ENCODE measurements around the gene SPAG16.

SPAG16 gene

DNA sequence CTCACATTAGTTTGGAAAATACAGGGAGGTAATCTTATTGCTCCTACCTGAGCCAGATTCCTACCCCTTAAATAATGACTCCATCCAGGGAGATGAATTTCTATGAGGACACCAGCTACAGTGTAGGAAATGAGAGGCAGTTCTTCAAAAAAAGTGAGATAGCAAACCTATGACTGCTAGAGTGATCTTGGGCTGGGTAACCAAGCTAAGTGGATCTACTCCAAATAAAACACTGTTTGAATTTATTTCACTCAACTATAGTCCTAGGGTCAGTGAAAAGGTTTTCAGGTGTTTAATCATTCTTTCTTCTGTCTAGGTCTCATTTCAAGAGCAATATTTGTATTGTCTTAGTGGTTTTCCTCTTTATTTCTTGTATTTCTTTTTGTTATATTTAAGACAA lies 854.5 kb downstream of the SPAG16 start:
- no peak overlapping the region for H2AFZ ChIP-seq (ENCODE audit: low read depth)
- no peaks in the 10 kb centered on the region for H3K79me2 ChIP-seq (ENCODE audit: insufficient read depth, low read depth)
- no peak overlapping the region for H3K27ac ChIP-seq
- no peak overlapping the region for H3K9ac ChIP-seq
- no peaks in the 10 kb centered on the region for H3K36me3 ChIP-seq (ENCODE audit: insufficient read depth)
- H4K20me1 ChIP-seq (ENCODE audit: insufficient read depth), result no peaks in the 10 kb centered on the region
- no peak overlapping the region for H3K4me2 ChIP-seq
- no peak overlapping the region for H3K4me3 ChIP-seq (IDR thresholded peaks at IDR 0.05; ENCODE audit: insufficient read depth, low read depth, low read length)
- H3K27me3 ChIP-seq (ENCODE audit: insufficient read depth, low read depth), result no peaks in the 10 kb centered on the region
- no peaks in the 10 kb centered on the region for H3K4me1 ChIP-seq (ENCODE audit: low read depth, poor library complexity, severe bottlenecking)
- TF ChIP-seq, protein P1, sequence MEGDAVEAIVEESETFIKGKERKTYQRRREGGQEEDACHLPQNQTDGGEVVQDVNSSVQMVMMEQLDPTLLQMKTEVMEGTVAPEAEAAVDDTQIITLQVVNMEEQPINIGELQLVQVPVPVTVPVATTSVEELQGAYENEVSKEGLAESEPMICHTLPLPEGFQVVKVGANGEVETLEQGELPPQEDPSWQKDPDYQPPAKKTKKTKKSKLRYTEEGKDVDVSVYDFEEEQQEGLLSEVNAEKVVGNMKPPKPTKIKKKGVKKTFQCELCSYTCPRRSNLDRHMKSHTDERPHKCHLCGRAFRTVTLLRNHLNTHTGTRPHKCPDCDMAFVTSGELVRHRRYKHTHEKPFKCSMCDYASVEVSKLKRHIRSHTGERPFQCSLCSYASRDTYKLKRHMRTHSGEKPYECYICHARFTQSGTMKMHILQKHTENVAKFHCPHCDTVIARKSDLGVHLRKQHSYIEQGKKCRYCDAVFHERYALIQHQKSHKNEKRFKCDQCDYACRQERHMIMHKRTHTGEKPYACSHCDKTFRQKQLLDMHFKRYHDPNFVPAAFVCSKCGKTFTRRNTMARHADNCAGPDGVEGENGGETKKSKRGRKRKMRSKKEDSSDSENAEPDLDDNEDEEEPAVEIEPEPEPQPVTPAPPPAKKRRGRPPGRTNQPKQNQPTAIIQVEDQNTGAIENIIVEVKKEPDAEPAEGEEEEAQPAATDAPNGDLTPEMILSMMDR (conservative IDR thresholded peaks at IDR 0.05; ENCODE audit: low read depth, low read length), result no peak

DNA sequence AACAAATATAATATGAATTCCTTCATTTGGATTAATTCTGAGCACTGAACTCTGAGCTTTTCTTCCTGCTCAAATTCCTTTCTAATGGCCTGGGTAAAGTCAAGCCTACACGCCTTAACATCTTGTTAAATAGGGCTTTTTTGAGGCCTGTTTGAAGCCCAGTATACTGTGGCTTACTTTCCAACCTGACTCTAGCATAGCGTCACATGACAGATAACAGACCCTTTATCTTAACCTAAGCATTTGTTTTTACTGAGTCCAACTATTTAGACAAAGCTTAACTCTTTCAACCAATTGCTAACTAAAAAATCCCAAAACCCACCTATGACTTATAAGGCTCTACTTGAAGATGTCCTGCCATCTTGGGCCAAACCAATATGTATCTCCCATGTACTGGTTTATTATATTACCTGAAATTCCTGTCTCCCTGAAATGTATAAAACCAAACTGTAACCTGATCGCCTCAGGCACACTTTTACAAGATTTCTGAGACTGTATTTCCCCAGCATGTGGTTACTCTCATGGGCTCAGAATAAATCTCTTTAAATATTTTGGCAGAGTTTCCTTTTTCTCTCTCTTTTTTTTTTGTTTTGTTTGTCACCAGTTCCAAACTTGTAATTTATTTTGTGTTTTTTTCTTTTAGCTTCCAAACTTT lies 855.5 kb downstream of the SPAG16 start:
- Histone ChIP-seq H3K27ac (no peak overlapping the region), H3K36me3 (ENCODE audit: insufficient read depth) (no peaks in the 10 kb centered on the region), H3K4me1 (ENCODE audit: low read depth, poor library complexity, severe bottlenecking) (no peaks in the 10 kb centered on the region), H2AFZ (ENCODE audit: low read depth) (no peak overlapping the region), H4K20me1 (ENCODE audit: insufficient read depth) (no peaks in the 10 kb centered on the region), H3K79me2 (ENCODE audit: insufficient read depth, low read depth) (no peaks in the 10 kb centered on the region), H3K4me2 (no peak overlapping the region), H3K9ac (no peak overlapping the region), H3K27me3 (ENCODE audit: insufficient read depth, low read depth) (no peaks in the 10 kb centered on the region), H3K4me3 (IDR thresholded peaks at IDR 0.05; ENCODE audit: insufficient read depth, low read depth, low read length) (no peak overlapping the region)
- TF ChIP-seq, protein P1 (conservative IDR thresholded peaks at IDR 0.05; ENCODE audit: low read depth, low read length), result no peak

DNA sequence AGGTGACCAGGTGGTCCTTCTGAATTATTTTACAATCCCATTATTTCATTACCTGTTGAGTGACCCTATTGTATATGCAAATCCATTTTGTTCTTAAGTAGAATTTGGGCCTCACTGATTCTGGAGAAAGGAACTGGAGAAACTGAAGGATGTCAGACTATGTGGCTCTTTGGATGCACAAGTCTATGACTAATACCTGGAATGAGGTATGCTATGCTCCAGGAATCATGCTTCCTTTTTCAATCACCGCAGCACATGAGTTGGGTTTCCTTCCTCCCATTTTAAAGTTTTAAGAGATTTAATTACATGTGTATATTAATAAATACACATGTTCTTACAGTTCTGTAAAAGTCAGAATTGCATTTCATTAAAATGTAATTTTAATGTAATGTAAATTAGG lies 872.7 kb downstream of the SPAG16 start:
- Histone ChIP-seq H3K27ac (no peak overlapping the region), H3K27me3 (ENCODE audit: insufficient read depth, low read depth) (no peaks in the 10 kb centered on the region), H3K4me3 (IDR thresholded peaks at IDR 0.05; ENCODE audit: insufficient read depth, low read depth, low read length) (no peak overlapping the region), H2AFZ (ENCODE audit: low read depth) (no peak overlapping the region), H3K9ac (no peak overlapping the region), H3K4me1 (ENCODE audit: low read depth, poor library complexity, severe bottlenecking) (no peaks in the 10 kb centered on the region), H3K36me3 (ENCODE audit: insufficient read depth) (no peaks in the 10 kb centered on the region), H3K79me2 (ENCODE audit: insufficient read depth, low read depth) (no peaks in the 10 kb centered on the region), H3K4me2 (no peak overlapping the region), H4K20me1 (ENCODE audit: insufficient read depth) (no peaks in the 10 kb centered on the region)
- TF ChIP-seq, protein P1 (conservative IDR thresholded peaks at IDR 0.05; ENCODE audit: low read depth, low read length), result no peak

DNA sequence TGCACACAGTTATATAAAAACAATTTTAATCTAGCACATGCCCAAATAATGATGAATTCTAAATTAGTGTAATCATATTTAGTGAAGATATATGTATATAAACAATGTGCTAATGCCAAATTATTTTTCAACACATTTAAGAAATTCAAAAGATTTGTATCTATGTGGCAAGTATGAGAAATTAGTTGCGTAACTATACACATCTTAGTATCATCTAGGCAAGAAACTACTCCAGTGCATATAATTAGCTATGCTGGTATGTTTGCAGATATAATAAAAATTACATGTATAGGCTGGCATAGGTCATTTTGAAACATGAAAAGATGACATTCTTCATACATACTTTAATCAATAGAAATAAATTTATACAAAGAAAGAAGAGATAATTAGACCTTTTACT lies 874.6 kb downstream of the SPAG16 start:
- Histone ChIP-seq H2AFZ (ENCODE audit: low read depth) (no peak overlapping the region), H3K27me3 (ENCODE audit: insufficient read depth, low read depth) (no peaks in the 10 kb centered on the region), H3K79me2 (ENCODE audit: insufficient read depth, low read depth) (no peaks in the 10 kb centered on the region), H3K4me3 (IDR thresholded peaks at IDR 0.05; ENCODE audit: insufficient read depth, low read depth, low read length) (no peak overlapping the region), H3K36me3 (ENCODE audit: insufficient read depth) (no peaks in the 10 kb centered on the region), H3K27ac (no peak overlapping the region), H3K9ac (no peak overlapping the region), H3K4me2 (no peak overlapping the region), H3K4me1 (ENCODE audit: low read depth, poor library complexity, severe bottlenecking) (no peaks in the 10 kb centered on the region), H4K20me1 (ENCODE audit: insufficient read depth) (no peaks in the 10 kb centered on the region)
- TF ChIP-seq, protein P1 (conservative IDR thresholded peaks at IDR 0.05; ENCODE audit: low read depth, low read length), result no peak

All from KMS-11 (cell line).